Stimulated activated CD8-positive, alpha-beta memory T cell treated with anti-CD3 and anti-CD28 coated beads, Interleukin-12 subunit alpha, Interleukin-12 subunit beta, amount 100 ng/mL, for 24 hours (primary cell): ENCODE results near the gene NOS1AP.
"Not testable (repeated sequence)": the region's sequence is repeated elsewhere in the genome, so short reads cannot be mapped to it uniquely, and the experiment has no call there.

ENCODE experiments used
- DNase-seq: peaks from one replicate; pipeline ENCODE4 v3.0.0-alpha.2; 2020; ENCODE audit errors: extremely low read depth

The NOS1AP gene

GRCh38 chr1:162333991-162334390 is 264.5 kb downstream of the NOS1AP start:
- no peak for DNase-seq

GRCh38 chr1:162335126-162335525 is 265.6 kb downstream of the NOS1AP start:
- DNase-seq, result no peak

- DNase-seq, result no peak
These were observed 267.3 kb downstream of the NOS1AP start for GRCh38 chr1:162336621-162337285.

GRCh38 chr1:162342452-162342983 is 273.0 kb downstream of the NOS1AP start:
- no peak for DNase-seq

GRCh38 chr1:162343470-162343869 is 274.0 kb downstream of the NOS1AP start:
- no peak for DNase-seq

GRCh38 chr1:162347281-162347680 is 277.8 kb downstream of the NOS1AP start:
- DNase-seq, result no peak

- DNase-seq, result no peak
These were observed 280.3 kb downstream of the NOS1AP start for GRCh38 chr1:162349635-162350330.

- DNase-seq, result no peak
These were observed 281.9 kb downstream of the NOS1AP start for GRCh38 chr1:162351246-162351842.

GRCh38 chr1:162351874-162352273 is 282.4 kb downstream of the NOS1AP start:
- DNase-seq, result not testable (repeated sequence)

GRCh38 chr1:162353078-162353477 is 283.6 kb downstream of the NOS1AP start:
- DNase-seq, result no peak

GRCh38 chr1:162353702-162354101 is 284.2 kb downstream of the NOS1AP start:
- DNase-seq, result no peak

- no peak for DNase-seq
These were observed 288.3 kb downstream of the NOS1AP start for GRCh38 chr1:162357681-162358266.

GRCh38 chr1:162358928-162359327 is 289.4 kb downstream of the NOS1AP start:
- no peak for DNase-seq

- DNase-seq, result no peak
These were observed 290.2 kb downstream of the NOS1AP start for GRCh38 chr1:162359523-162360236.

- DNase-seq, result no peak
These were observed 290.9 kb downstream of the NOS1AP start for GRCh38 chr1:162360237-162360873.

- no peak for DNase-seq
These were observed 291.4 kb downstream of the NOS1AP start for GRCh38 chr1:162360874-162361260.

- no peak for DNase-seq
These were observed 291.9 kb downstream of the NOS1AP start for GRCh38 chr1:162361349-162361748.

GRCh38 chr1:162363823-162364222 is 294.3 kb downstream of the NOS1AP start:
- no peak for DNase-seq

GRCh38 chr1:162364498-162364897 is 295.0 kb downstream of the NOS1AP start:
- DNase-seq, result no peak

- DNase-seq, result no peak
These were observed 296.0 kb downstream of the NOS1AP start for GRCh38 chr1:162365284-162366020.

- no peak for DNase-seq
These were observed 296.7 kb downstream of the NOS1AP start for GRCh38 chr1:162366149-162366548.
